ENCODE measurements around the gene CYP27B1.

DNA sequence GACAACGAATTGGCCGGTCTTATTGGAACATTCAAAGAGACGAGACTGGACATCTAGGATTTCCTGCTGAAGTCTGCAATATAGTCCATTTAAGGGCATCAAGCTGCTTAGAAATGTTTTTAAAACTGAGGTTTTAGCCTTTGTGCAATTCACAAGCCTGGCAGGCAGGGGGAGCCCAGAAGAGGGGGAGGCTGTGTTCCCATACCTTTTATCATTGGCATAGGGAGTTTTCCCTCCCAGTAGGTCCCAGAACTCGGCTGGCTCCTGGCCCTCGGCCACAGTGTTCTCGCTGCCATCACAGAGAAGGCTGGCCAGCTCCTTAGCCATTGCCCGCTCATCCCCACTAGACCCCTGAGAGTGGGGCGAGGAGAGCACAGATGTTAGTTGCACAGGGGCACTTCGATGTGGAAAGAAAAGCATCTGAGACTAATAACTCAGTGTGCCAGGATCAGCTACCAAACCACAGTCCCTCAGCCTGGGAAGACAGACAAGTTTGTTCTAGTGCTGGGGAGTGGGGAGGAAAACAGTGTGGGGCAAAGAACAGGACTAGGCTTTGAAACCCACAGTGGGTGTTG, 36.5 kb upstream of the CYP27B1 start:
- TF ChIP-seq, protein P1, sequence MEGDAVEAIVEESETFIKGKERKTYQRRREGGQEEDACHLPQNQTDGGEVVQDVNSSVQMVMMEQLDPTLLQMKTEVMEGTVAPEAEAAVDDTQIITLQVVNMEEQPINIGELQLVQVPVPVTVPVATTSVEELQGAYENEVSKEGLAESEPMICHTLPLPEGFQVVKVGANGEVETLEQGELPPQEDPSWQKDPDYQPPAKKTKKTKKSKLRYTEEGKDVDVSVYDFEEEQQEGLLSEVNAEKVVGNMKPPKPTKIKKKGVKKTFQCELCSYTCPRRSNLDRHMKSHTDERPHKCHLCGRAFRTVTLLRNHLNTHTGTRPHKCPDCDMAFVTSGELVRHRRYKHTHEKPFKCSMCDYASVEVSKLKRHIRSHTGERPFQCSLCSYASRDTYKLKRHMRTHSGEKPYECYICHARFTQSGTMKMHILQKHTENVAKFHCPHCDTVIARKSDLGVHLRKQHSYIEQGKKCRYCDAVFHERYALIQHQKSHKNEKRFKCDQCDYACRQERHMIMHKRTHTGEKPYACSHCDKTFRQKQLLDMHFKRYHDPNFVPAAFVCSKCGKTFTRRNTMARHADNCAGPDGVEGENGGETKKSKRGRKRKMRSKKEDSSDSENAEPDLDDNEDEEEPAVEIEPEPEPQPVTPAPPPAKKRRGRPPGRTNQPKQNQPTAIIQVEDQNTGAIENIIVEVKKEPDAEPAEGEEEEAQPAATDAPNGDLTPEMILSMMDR (conservative IDR thresholded peaks at IDR 0.05; ENCODE audit: low read length): peak; percentile 89
- TF ChIP-seq EZH2phosphoT487 (IDR thresholded peaks at IDR 0.05; ENCODE audit: borderline replicate concordance, low read depth, low read length): no peak
